BE2C (cell line): ENCODE results near the gene PRTFDC1.

Experiments used
- DNase-seq: peaks from one replicate; pipeline ENCODE4 v3.0.0-alpha.2; 2020
- H3K27me3 ChIP-seq: fragments of 250-450 bp; sonication (Bioruptor Pico); 2 replicates; pipeline ENCODE4 v1.5.1; 2020; ENCODE audit warnings: mild to moderate bottlenecking
- H3K36me3 ChIP-seq: fragments of 250-450 bp; sonication (Bioruptor Pico); 2 replicates; pipeline ENCODE4 v1.5.1; 2020; ENCODE audit warnings: mild to moderate bottlenecking
- H3K4me1 ChIP-seq: fragments of 250-450 bp; sonication (Bioruptor Pico); 2 replicates; pipeline ENCODE4 v1.5.1; 2020
- H3K4me3 ChIP-seq: 2 replicates; pipeline ENCODE4 v1.5.1; 2011; ENCODE audit warnings: low read depth, low read length
- H3K9me3 ChIP-seq: fragments of 250-450 bp; sonication (Bioruptor Pico); 2 replicates; pipeline ENCODE4 v1.5.1; 2020
- CTCF ChIP-seq: IDR thresholded peaks from 2 replicates; pipeline ENCODE4 v1.5.1; 2012; ENCODE audit warnings: mild to moderate bottlenecking, low read depth, low read length

PRTFDC1 gene

GRCh38 chr10:24886290-24886680 lies 66.1 kb downstream of the PRTFDC1 start:
- no peak for DNase-seq

DNA sequence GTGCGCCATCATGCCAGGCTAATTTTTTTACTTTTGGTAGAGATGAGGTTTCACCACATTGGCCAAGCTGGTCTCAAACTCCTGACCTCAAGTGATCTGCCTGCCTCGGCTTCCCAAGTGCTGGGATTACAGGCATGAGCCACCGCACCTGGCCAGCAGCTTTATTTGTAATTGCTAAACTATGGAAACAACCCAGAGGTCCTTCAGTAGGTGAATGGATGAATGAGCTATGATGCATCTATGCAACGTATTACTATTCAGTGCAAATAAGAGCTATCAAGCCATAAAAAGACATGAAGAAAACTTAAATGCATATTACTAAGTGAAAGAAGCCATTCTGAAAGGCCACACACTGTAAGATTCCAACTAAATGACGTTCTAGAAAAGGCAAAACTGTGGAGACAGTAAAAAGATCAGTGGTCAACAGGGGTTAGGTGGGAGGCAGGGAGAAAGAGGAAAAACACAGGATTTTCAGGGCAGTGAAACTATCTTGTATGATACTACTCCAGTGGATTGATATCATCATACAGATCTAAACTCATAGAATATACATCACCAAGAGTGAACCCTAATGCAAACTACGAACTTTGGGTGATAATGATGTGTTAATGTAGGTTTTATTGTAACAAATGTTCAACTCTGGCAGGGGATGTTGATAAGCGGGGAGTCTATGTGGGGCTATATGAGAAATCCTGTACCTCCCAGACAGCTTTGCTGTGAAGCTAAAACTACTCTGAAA lies 66.7 kb downstream of the PRTFDC1 start:
- no peak for TF ChIP-seq CTCF
- H3K36me3 ChIP-seq = no peaks in the 10 kb centered on the region
- H3K4me1 ChIP-seq = no peaks in the 10 kb centered on the region

More at GRCh38 chr10:24886290-24886680, 66.1 kb downstream of the PRTFDC1 start:
- Histone ChIP-seq H3K36me3 (no peaks in the 10 kb centered on the region), H3K4me1 (no peaks in the 10 kb centered on the region), H3K9me3 (no peaks in the 10 kb centered on the region), H3K27me3 (no peaks in the 10 kb centered on the region), H3K4me3 (no peak overlapping the region)
- TF ChIP-seq CTCF = no peak

GRCh38 chr10:24884793-24885192 lies 67.6 kb downstream of the PRTFDC1 start:
- no peak for DNase-seq
- Histone ChIP-seq H3K27me3 (no peaks in the 10 kb centered on the region), H3K9me3 (no peaks in the 10 kb centered on the region), H3K4me1 (no peaks in the 10 kb centered on the region), H3K4me3 (no peak overlapping the region), H3K36me3 (no peaks in the 10 kb centered on the region)
- 0 out of 2 replicates have a peak, but pooled peaks have one; percentile 1 for TF ChIP-seq CTCF

More for the DNA sequence above, 66.7 kb downstream of the PRTFDC1 start:
- Histone ChIP-seq H3K27me3 (no peaks in the 10 kb centered on the region), H3K4me3 (no peak overlapping the region), H3K9me3 (no peaks in the 10 kb centered on the region)
- no peak for DNase-seq

DNA sequence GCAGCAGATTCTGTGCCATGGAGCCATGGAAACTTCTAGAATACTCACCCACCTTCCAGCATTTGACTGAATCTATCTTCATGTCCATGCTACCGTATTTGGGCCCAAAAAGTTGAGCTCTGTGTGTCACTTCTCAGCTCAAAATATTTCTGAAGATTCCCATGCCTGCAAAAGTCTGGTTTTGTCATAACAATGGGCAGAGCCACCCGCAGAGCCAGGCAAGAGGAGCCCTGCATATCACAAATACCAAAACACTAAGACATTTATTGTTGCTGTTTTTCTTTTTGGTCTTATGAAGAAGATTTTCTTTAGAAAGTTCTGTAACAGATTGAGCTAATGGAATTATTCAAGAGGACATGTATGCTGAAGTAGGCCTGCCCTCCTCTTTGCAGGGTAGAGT lies 68.1 kb downstream of the PRTFDC1 start:
- Histone ChIP-seq H3K27me3 (no peaks in the 10 kb centered on the region), H3K4me1 (no peaks in the 10 kb centered on the region), H3K9me3 (no peaks in the 10 kb centered on the region), H3K36me3 (no peaks in the 10 kb centered on the region), H3K4me3 (no peak overlapping the region)
- no peak for TF ChIP-seq CTCF
- DNase-seq = no peak

DNA sequence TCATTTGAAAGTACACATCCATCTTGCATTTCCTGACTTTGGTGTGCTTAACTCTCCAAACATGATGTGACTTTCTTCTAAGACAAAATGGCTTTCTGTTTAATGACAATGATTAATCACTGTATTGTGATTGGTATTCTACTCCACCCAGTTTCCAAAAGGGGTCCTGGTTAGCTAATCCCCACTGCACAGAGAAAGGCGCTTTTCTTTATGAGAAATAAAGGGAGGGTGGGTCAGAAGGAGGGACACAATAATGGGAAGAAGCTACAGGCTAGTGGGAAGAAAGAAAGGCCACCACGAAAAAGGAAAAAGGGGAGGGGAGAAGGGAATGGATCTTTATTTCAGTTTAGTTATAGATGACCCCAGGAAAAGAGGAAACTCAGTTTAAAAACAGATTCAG lies 69.2 kb downstream of the PRTFDC1 start:
- DNase-seq = no peak
- no peak for TF ChIP-seq CTCF
- Histone ChIP-seq H3K36me3 (no peaks in the 10 kb centered on the region), H3K27me3 (no peaks in the 10 kb centered on the region), H3K4me1 (no peaks in the 10 kb centered on the region), H3K4me3 (no peak overlapping the region), H3K9me3 (no peaks in the 10 kb centered on the region)

GRCh38 chr10:24882047-24882698 lies 70.2 kb downstream of the PRTFDC1 start:
- H3K9me3 ChIP-seq = no peaks in the 10 kb centered on the region
- DNase-seq = no peak
- TF ChIP-seq CTCF = no peak
- no peaks in the 10 kb centered on the region for H3K4me1 ChIP-seq
- H3K4me3 ChIP-seq = no peak overlapping the region
- no peaks in the 10 kb centered on the region for H3K36me3 ChIP-seq
- H3K27me3 ChIP-seq = no peaks in the 10 kb centered on the region
